Stimulated activated CD4-positive, alpha-beta T cell treated with anti-CD3 and anti-CD28 coated beads, TNF-alpha, amount 100 ng/mL, for 4 hours (primary cell): Measurements from ENCODE around the gene MT1A.

Experiments used
- DNase-seq, 3 experiments: peaks; one replicate each; pipeline ENCODE4 v3.0.0-alpha.2; 2020; ENCODE audit warnings: low read depth in 3 of 3

Gene MT1A

DNA sequence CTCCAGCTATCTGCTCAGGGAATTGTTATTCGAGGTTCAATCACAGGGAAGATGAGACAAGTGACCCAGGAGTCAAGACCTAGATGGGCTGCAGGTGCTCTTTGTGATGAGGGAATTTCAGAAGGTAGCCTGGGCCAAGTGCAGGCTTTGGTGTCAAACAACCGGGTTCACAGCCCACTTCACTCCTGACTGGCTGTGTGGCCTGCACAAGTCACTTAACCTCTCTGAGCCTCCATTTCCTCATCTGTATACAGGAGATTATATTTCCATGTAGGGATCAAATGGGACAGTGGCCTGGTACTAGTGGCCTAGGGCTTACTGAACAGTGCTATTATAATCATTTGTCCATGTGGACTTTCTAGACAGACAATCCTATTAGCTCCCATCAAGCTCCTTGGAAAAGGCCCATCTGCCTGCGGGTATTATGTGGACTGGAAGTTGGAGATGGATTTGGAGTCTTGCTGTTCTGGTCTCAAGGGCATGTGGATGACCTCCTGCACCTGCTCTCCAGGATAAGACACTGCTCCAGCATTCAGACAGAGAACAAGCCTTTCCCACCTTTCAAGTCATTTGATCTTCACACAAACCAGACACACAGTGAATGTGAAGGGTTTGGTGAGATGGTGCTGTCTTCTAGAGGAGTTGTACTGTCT is 40.7 kb downstream of the MT1A start:
- no peak for DNase-seq

DNA sequence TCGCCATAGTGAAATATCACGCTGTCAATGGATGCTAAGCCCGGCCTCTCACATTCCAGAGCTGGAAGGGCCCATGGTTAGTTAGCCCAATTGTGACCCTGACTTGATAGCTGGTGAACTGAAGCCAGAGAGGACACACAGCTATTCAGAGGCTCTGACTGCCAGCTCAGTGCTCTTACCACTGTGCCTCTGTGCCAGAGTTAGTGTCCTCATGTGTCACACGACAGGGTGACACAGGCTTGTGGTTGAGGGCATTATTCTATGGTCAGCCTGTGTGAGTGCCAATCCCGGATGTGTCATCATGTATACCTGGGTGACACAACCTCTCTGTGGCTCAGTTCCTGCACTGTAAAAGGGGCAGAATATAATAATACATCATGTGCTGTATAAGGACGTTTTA is 41.4 kb downstream of the MT1A start:
- no peak for DNase-seq

DNA sequence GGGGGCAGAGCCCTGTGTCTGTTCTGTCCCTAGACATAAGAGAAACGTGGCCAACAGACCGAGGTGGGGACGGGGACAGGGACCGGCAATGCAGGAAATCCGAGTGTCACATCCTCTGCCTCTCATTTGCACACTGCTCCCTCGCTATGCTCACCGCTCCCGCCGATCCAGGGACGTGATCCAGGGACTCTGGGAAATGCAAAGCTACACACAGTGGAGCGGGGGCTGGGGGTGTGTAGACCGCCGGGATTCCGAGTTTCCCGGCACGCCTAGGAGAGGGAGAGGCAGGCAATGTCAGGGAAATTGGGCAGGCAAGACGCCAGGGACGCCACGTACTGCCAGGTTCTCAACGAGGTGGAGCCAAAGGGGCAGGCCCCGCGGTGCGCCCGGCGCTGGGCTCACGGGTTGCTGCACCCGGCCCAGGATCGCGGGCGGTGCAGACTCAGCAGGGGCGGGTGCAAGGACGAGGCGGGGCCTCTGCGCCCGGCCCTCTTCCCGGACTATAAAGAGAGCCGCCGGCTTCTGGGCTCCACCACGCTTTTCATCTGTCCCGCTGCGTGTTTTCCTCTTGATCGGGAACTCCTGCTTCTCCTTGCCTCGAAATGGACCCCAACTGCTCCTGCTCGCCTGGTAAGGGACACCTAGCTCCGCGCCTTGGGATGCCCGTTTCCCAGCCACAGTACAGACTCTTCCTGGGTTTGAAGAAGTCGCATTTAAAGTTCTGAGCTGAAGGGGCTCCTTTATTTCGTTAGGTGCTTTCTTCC is 43.7 kb downstream of the MT1A start, which contains the start of gene MT1X:
MT1X (plus strand) TSS at position 532 of the 764 bp plus-strand sequence; CDS start at position 603, 71 bp downstream.
- peak; percentile 75 to 81 (median 78) for DNase-seq

DNA sequence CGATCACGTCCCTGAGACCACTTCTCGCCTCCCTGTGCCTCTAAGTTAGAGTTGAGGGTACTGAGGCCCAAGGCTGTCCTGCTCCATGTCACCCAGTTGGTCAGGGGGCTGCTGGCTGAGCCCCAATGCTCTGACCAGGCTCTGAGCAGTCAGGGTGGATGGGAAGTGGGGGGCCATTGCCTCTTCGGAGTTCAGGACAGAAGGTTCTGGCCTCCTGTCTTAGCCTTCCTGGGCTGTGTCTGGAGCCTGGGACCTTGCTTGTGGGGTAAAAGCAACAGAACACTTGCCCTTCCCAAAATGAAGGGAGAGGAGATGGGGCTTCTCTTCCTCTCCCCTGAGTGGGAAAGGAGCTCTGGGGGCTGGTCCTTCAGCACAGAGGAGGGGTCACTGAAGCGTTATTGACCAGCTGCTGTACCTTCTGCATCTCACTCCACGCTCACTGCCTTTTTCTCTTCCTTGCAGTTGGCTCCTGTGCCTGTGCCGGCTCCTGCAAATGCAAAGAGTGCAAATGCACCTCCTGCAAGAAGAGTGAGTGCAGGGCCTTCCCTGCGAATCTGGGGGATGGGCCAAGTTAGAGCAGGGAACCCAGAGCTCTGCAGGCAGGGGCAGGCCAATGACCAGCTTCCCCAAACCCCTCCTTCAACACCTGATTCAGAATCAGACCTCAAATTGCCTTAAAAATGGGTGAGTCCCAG is 44.4 kb downstream of the MT1A start:
- DNase-seq: no peak

DNA sequence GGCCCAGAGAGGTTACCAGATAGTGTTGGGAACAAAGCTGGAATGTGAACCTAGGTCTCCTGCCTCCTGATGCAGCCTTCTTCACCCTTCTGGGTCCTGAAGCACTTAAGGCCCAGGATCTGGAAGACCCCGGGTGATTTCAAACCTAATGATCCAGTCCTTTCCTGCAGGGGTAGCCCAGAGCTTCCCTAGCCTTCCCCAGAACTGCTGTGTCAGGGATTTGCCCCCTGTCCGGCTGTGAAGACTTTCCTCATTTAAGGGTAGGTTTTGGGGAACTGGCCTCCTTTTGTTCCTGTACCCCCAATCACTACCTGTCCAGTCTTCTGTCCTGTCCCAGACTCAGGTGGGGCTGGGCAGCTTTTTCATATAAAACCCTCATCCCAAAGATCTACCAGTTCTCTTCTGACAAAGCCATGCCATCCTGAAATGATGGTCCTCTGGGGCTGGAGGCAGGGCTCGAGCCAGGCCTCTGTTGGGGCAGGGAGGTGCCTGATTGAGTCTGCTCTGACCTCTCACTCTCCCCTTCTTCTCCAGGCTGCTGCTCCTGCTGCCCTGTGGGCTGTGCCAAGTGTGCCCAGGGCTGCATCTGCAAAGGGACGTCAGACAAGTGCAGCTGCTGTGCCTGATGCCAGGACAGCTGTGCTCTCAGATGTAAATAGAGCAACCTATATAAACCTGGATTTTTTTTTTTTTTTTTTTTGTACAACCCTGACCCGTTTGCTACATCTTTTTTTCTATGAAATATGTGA is 45.1 kb downstream of the MT1A start:
- DNase-seq: no peak

DNA sequence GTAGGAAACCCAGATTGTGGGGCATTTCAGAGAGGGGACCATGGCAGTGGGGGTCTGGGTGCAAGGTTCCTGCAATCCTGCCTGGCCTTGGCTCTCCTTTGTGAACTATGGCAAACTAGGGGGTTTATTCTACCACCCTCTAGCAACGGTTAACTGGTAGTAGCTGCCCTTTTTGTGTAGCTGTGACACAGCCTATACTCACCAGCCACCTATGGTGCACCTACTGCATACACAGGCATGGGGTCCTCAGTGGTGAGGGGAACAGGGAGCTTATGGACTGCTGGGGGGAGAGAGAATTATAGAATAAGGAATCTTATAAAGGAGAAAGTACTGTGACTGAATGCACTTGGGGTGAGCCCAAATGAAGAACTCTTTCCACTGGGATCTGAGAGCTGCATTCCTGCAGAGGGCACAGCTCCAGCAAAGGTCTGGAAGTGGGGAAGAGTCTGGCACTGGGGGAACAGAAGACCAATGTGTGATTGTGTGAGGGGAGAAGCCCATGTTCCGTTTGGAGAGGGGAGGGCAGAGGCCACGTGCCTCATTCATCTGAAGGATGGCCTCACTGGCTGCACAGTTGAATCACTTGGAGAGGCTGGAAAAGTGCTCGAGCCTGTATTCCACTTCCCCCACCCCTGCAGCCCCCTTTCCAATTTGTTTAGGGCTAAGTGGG is 45.9 kb downstream of the MT1A start:
- DNase-seq: no peak

DNA sequence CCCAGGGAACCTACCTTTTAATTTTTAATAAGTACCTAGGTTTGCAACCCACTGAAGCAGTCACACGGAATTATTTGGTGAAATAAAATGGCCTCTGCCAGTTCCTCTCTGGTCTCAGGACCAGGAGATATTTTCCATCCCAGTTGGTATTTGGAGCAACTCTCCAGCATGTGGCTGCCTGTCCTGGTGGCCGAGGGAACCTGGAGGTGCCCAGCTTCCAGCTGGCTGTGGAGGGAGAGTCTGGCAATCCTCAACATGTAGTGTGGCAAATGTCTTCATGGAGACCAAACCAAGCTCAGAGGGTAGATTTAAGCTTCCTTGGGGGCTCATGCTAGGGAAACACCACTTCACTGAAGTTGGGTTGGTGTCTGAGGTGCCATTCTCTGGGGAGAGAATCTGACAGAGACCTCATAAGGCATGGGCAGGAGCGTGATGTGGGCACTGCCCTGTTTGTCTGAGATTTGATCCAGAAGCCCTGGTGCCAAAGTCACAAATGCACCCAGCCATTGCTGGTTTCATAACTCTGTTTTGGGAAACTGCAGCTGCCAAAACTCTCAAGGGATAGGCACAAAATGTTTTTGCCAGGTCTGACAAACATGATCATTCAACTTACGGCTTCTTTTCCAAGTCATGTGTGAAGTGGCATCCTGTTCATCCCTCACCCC is 46.6 kb downstream of the MT1A start:
- DNase-seq: no peak

DNA sequence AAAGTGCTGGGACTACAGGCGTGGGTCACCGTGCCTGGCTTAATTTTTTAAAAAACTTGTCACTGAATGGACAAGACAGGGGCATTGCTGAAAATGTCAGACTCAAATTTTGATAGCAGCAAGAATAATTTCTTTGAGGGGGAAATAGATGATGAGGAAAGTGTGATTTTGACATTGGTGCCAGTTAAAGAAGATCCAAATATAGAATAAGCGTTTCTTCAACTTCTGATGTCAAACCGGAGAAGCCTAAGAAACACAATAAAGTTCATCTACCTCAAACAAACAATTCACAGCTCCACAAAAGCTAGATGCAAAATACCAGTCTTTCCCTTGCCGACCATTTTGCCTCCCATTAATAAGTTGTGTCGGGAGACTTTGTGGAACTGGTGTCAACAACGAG is 48.3 kb downstream of the MT1A start:
- no peak for DNase-seq

DNA sequence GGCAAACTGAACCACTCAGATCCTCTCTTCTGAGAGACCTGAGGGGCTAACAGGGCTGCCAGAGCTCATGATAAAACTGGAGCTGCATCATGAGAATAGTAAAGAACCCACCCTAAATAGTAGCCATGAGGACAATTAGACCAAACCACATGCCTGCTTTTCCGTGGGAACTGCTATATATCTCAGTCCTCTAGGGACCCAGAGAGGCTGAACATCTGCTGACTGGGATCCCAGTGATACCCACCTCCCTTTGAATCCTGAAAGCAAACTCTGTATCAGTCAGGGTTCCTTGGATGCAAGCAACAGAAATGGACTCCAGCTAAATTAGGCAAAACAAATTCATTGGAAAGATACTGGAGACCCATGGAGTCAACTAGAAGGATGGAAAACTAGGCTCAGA is 50.3 kb downstream of the MT1A start:
- DNase-seq: no peak

DNA sequence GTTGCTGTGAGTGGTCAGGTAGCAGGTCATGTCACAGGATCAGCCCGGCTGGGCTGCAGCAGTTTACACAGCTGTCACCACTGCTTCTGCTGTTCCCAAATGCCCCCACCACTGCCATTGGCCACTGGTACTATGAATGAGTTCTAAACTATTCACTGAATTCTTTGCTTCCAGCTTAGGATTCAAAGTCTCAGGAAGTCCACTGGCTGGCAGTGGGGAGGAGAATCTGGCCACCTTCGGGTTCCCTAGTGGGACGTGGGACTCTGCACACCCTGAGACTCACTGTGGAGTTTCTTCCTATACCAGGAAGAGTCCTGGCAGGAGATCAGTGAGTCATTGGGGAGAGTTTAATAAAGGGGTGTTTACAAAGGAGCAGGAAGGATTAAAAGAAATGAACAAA is 50.7 kb downstream of the MT1A start:
- no peak for DNase-seq
